ENCODE measurements around the gene EPN1. TPM values are rescaled to one million over a fixed set of nuclear protein-coding genes. Genes with fewer than 3 reads are reported as not detected.

Gene EPN1
- 43.6 and 59.6 TPM in 2 replicates for total RNA-seq (2014; rRNA removed; shearing (Covaris generic))

DNA sequence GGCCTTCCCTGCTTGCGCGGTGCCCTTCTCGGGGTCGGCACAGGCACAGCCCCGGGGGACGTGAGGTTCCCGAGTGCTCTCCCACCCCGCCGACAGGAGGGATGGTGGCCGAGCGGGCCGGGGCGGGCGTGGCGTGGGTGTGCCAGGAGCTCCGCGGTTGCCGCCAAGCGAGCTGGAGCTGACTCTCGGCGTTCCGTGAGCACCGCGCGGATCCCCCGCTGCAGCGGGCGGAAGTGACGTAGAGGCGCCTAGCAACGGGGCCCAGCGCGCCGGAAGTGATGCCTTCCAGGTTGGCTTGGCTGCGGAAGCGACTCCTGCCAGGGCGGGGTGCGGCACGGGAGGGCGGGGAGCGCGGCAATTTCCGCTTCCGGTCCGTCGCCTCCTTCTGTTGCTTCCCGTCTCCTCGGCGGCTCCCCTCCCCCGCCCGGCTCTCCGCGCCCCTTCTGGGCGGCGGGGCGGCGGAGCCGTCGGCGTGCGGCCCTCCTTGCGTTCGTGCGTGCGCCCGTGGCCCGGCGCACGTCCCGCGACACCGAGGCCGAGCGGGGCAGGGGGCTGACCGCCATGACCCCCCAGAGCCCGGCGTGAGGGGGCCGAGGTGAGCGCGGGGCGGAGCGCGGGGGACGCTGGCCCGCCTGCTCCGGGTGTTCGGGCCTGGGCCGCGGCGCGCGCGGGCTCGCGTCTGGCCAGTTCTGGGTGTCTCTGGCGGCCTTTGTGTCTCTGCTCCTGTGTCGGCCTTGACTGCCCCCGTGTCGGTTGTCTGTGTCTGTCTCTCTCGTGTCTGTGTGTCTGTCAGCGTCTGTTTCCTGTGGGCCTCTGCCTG, at the start of gene EPN1:
TSS of gene EPN1 (plus strand) at position 386 of the 820 bp plus-strand sequence. CDS start 3,402 bp downstream, outside the sequence.
- peak; percentile 99 for DNase-seq (ENCODE audit: low spot score)

DNA sequence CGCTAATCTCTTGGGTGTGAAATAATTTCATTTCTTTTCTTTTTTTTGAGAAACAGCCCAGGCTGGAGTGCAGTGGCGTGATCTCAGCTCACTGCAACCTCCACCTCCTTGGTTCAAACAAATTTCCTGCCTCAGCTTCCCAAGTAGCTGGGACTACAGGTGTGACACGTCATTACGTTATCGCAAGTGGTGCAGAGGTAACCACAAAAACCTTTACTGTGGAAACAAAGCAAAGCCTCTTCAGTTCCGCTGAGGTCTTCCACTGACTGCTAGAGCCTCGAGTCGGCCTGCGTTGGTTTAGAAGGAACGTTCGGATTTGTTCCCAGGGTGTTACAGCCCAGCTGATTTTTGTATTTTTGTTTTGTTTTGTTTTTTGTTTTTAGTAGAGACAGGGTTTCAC, 48.7 kb upstream of the EPN1 start:
- no peak for DNase-seq (ENCODE audit: low spot score)

DNA sequence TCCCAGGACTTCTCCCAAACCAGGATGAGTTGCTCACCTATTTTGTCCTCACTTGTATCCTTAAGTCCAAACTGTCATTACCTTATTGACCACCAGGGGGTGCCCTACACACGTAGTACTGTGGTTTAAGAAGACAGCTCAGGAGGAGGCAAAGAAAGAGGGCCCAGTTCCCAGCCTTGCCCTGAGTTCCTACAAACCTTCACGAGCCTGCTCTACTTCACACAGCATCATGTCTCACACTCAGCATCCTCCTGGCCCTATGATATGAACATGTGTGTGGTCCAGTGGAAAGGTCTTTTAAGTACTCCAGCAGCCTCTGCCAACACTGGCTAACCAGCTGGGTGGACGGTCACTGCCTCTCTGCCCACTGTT, 42.6 kb upstream of the EPN1 start:
- DNase-seq (ENCODE audit: low spot score), result peak; percentile 97

DNA sequence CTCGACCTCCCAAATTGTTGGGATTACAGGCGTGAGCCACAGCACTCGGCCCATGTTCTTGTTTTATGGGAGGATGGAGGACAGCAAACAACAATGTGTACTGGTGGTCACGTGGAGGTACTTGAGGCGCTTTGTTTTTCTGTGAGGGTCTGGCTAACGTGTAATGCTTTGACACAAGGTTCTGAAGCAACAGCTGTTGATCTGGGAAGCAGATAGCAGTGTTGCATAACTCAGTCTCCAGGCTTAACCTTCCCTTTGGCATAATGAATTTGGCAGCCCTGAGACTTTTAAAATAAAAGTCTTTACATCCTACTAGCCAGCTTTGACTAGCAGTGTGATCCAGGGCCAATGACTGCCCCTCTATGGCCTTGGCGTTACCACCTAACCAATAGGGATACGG, 41.2 kb upstream of the EPN1 start:
- no peak for DNase-seq (ENCODE audit: low spot score)

DNA sequence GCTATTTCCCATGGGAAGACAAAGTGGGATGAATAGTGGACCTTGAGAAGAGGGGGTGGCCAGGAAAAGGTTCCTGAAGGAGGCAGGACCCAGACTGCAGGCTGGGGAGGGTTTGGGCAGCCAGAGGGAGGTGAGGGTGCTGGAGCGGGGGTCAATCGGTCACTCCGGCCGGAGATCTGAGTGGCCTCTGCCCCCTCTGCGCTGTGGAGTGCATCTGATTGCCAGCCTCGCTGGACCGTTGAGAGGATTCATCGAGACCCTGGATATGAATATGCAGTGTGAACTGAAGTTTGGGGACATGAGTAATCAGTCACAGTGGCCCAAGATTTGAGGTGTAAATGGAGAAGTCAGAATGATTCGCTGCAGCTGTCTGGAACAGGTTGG, 39.7 kb upstream of the EPN1 start:
- DNase-seq (ENCODE audit: low spot score), result no peak

DNA sequence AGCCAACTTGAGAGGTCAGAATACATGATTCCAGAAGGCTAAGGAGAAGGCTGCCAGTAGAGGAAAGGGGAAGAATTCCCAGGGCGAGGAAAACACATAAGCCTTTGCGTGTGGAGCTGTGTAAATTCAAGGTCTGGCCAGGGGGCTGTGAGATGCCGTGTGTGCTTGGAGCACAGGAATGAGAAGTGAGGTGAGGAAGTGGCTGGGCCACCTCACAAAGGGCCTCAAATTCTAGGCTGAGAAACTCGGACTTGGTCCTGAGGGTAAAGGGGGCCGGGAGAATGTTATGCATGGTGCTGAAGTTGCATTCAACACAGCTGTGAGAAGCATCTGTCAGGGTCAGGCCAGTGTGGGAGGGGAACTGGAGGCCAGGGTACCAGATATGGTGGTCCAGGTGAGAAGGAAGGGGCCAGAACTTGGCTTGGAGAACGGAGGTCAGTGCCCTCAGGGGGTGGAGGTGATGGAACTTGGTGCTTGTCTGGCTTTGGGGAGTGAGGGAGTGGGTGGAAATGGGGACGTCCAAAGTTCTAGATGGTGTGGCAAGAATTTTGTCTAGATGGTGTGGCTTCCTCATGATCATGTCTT, 39.1 kb upstream of the EPN1 start:
- no peak for DNase-seq (ENCODE audit: low spot score)

DNA sequence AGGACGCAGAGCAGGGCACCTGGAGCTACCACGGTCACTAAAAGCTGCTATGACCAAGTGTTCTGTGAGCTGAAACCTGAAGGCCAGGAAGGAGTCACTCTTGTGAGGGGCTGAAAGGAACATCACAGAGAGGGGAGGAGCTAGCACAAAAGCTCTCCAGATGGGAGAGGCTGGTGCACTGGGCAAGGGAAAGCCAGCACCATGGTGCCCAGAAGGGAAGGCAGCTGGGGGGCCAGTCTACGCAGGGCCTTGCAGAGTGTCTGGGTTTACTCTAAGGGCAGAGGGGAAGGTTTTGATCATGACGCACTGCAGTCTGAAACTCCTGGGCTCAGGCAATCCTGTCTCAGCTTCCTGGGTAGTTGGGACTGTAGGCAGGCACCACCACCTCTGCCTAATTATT, 38.3 kb upstream of the EPN1 start:
- DNase-seq (ENCODE audit: low spot score), result no peak

DNA sequence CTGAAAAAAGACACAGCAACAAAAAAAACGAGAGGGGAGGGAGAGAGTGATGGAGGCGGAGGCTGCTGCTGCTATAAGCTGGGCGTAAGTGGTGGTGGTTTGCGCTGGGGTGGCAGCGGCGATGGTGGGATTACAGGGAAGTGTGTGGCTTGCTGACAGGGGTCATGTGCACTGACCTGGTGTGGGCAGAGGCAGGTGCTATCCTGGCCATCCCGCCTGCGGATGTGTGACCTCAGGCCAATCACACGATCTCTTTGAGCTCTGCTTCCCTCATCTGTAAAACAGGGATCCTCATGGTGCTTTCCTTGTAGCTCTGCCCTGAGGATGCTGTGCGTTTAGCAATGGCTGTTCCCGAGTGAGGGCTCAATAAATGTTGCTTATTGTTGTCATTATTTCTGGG, 37.5 kb upstream of the EPN1 start:
- no peak for DNase-seq (ENCODE audit: low spot score)

DNA sequence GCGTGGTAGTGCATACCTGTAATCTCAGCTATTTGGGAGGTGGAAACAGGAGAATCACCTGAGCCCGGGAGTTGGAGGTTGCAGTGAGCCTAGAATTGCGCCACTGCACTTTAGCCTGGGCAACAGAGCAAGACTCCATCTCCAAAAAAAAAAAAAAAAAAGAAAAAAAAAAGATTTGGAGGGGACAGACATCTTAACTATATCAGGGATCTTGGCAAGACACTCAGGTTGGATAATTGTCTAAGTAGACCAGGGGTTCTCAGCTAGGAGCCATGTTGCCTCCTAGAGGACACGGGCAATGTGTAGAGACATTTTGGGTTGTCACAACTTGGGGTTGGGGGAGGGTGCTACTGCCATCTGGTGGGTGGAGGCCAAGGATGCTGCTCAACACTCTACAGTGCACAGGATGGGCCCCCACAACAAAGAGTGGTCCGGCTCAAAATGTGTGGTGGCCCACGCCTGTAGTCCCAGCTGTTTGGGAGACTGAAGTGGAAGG, 36.1 kb upstream of the EPN1 start:
- peak; percentile 88 for DNase-seq (ENCODE audit: low spot score)

DNA sequence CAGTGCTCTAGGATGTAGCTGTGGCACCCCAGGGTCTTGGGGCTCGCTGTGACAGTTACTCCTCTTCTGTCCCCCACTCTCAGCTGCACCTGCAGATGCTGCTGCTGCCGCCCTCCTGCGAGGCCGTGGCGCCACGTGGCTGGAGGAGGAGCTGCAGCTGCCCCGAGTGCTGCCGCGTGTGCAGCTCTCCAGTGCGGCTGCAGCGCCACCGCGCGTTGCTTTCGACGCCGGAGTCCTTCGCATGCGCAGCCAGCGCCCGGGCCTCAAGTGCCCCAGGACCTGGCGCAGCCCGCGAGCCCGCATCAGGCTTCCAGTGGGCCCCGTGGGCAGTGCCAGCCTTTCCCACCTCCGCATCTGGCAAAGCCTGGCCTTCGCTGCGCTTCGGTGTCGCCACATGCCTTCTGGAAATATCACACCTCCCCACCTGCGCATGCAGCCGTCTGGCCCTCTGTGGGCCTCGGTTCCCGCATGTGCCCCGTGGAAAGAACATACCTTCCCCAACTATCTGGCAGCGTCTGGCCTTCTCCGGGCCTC, 34.9 kb upstream of the EPN1 start:
- DNase-seq (ENCODE audit: low spot score), result no peak

DNA sequence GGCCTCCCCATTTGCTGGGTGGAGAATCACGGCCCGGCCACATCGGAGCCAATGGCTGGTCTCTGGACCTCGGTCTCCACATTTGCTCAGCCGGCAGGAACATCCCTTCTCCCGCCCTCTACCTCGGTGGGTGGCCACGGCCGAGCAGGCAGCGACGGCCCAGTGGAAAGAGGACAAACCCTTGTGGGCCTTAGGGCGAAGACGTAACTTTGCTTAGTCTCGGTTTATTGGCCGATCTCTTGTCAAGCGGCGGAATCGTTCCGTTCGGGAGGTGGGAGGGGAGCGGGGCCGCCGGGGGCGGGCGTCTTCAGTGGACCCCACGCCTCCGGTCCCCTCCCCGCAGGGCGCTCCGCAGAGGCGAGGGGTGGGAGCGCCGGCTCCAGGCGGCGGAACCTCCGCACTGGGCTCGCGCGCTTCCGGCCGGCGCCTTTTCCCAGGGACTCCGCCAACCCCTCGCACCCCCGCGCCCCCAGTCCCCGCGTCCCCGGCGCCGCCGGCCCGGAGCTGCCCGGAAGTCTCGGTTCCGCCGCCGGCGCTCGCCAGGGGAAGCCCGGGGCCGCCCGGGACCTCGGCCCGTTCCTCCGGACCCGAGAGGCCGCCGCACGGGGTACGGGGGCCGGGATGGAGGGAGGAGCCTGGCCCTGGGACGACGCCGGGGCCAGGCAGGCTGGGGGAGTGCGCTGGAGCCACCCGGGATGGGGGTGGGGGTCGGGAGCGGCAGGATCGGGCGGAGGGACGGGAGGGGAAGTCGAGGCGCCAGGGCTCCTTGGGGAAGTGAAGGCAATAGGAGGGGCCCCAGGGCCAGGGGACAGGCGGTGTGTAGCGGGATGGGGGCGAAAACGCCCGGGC, 34.2 kb upstream of the EPN1 start, which contains the start of gene ZNF580:
TSS of gene ZNF580 (plus strand) at position 426 of the 849 bp plus-strand sequence. CDS start 1,507 bp downstream, outside the sequence.
- peak; percentile 75 for DNase-seq (ENCODE audit: low spot score)

DNA sequence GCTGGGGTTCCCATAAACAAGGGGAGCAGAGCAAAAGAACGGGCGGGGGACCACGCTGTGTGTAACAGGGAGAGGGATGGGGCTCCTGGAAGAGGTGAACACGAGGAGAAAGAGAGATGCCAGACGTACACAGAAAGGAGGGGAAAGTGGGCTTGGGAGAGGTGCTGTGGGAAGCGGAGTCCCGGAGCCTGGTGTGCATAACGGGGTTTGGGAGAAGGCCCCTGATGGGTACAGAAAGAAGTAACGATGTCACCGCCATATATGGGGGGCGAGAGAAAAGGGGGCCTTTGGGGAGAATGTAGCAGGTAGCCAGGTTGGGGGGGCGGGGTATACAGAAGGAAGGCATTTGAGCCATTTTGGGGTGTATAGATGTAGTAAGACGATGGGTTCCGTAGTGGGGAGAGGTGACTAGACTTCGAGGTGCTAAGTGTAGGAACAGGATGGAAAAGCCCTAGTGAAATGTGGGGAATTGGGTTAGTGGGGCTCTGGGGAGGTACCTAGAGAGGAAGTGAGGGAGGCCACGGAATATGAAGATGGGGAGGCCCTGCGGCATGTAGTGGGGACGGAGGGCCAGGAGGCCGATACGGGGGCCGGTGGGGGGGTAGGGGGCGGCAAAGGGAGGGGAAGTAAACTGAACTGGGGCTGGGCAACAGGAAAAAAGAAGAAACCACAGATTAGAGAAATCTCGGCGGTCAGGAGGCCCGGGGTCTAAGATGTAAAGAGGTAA, 33.4 kb upstream of the EPN1 start:
- DNase-seq (ENCODE audit: low spot score), result no peak

DNA sequence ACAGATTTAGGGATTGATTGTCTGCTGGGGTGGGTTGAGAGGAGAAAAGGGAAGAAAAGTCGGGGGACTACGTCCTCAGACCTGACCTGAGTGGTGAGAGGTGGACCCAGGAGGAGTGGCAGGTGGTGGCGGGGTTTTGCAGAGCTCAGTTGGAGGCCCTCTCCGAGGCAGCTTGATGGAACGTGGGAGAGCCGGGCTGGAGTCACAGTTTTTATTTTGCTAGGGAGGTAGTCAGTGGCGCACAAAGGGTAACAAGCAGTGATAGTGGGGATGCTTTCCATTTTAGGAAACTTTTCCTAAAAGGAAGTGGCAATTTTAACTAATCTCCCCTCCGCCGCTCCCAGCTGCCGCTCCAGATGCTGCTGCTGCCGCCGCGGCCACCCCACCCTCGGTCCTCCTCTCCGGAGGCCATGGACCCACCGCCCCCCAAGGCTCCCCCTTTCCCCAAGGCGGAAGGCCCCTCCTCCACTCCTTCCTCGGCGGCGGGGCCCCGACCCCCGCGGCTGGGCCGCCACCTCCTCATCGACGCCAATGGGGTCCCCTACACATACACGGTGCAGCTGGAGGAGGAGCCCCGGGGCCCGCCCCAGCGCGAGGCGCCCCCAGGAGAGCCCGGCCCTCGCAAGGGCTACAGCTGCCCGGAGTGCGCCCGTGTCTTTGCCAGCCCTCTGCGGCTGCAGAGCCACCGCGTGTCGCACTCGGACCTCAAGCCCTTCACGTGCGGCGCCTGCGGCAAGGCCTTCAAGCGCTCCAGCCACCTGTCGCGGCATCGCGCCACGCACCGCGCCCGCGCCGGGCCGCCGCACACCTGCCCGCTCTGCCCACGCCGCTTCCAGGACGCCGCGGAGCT, 32.6 kb upstream of the EPN1 start:
- no peak for DNase-seq (ENCODE audit: low spot score)

DNA sequence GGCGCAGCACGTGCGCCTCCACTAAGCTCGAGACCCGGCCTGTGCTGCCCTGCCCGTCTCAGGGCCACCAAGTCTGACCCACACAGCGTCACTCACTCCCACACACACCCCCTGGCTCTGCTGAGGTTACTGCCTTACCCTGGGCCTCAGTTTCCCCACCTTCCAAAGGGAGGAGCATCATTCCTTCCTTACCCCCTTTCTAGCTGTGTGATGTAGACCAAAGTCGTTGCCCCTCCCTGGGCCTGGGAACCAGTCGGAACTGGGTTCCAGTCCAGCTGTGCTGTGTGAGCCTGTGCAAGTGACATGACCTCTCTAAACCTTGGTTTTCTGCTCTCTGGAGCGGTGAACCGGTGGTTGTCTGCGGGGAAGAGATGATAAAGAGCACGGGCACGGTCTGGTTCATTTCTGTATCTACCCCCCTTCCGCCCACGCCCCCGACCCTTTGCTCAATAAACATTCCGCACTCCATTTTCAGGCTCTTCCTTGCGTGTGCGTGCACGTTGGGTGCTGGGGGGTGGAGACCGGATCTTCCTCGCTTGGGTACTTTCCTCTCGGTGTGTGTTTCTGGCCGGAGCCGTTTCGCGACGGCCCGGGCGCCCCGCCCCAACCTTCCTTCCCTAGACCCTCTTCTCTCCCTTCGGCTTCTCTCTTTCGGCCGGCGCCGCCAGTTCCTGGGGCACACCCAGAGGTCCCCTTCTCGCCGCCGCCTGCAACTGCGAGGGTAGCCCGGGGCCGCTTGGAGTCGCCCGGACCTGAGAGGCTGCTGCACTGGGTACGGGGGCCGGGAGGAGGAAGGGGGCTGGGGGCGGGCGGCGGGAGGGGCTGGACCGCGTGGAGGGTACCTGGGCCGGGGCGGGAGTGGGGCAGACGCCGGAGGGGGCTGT, 31.8 kb upstream of the EPN1 start, which contains the start of gene ZNF581:
TSS of gene ZNF581 (plus strand) at position 647 of the 884 bp plus-strand sequence. CDS start 923 bp downstream, outside the sequence.
- peak; percentile 81 for DNase-seq (ENCODE audit: low spot score)

DNA sequence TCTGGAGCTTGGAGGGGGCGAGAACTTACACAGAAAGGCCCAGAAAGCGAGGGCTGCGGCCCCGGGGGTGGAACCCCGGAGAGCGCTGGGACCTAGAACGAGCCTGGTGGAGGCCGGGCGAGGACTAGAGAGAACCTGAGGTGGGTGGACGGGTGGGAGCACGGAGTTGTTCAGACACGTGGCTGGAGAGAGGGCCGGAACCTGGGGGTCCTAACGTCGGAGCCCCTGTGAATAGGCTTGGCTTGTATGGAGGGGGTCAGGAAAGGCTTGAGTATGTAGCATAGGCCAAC, 31.2 kb upstream of the EPN1 start:
- no peak for DNase-seq (ENCODE audit: low spot score)

DNA sequence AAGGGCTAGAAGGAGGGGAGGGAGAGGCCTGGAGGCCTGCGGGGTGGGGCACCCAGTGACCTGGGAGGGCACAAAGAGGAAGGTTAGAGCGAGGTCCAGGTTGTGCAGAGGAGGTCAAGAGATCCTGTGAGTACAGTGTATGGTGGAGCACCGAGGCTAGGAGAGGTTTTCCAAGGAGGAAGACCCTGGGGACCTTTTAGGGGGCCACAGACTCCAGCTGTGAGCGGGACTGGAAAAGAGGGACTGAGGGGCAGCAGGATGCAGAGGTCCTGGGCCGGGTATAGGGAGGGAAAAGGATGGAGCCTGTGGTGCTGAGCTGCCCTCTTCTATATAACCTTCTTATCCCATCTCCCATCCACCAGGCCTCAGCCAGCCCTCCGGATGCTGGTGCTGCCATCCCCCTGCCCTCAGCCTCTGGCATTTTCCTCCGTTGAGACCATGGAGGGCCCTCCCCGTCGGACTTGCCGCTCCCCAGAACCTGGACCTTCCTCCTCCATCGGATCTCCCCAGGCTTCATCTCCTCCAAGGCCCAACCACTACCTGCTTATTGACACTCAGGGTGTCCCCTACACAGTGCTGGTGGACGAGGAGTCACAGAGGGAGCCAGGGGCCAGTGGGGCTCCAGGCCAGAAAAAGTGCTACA, 30.7 kb upstream of the EPN1 start:
- no peak for DNase-seq (ENCODE audit: low spot score)

DNA sequence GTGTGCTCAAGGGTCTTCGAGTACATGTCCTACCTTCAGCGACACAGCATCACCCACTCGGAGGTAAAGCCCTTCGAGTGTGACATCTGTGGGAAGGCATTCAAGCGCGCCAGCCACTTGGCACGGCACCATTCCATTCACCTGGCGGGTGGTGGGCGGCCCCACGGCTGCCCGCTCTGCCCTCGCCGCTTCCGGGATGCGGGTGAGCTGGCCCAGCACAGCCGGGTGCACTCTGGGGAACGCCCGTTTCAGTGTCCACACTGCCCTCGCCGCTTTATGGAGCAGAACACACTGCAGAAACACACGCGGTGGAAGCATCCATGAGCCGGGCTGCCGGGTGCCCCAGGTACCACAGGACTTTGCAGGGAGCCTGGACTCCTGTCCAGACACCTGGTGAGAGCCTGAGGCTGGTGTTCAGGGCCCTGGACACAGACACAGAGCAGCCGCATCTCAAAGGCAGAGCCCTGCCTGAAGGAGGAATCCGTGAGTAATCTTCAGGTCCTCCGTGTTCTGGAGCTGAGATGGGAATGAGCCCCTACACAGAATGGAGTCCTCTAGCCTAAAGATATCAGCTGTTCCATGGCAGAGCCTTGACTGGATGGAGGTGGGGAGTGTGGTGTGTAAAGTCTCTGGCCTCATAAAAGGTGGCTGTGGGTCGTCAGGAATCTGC, 30.0 kb upstream of the EPN1 start:
- no peak for DNase-seq (ENCODE audit: low spot score)

DNA sequence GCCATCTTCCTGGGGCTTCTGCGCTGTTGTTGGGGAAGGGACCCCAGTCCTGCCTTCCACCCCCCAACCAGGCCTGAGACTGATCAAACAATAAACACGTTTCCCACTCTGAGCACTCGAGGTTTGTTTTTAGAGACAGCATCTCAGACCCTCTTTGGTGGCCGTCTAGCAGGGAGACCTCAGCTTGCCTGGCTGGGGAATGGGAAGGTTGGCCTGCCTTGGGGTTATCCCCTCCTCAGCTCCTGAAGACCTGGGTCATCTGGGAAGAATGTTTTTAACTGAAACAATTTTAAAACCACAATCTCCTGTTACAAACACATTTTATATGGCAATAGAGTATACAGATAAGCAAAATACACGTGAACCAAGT, 29.5 kb upstream of the EPN1 start:
- DNase-seq (ENCODE audit: low spot score), result no peak
